BLaER1 (cell line): Measurements from ENCODE around the gene DDX25.

ENCODE experiments used
- H3K27ac ChIP-seq: shearing (Covaris generic); formaldehyde crosslinking; 2 replicates; pipeline ENCODE4 v1.8.1; 2022
- H3K27me3 ChIP-seq: shearing (Covaris generic); formaldehyde crosslinking; 2 replicates; pipeline ENCODE4 v1.8.1; 2022
- H3K36me3 ChIP-seq: shearing (Covaris generic); formaldehyde crosslinking; 2 replicates; pipeline ENCODE4 v1.8.1; 2022
- H3K4me1 ChIP-seq: shearing (Covaris generic); formaldehyde crosslinking; 2 replicates; pipeline ENCODE4 v1.8.1; 2022
- H3K4me2 ChIP-seq: shearing (Covaris generic); formaldehyde crosslinking; 2 replicates; pipeline ENCODE4 v1.8.1; 2022
- H3K4me3 ChIP-seq: shearing (Covaris generic); formaldehyde crosslinking; 2 replicates; pipeline ENCODE4 v1.8.1; 2022
- H3K9ac ChIP-seq: shearing (Covaris generic); formaldehyde crosslinking; 2 replicates; pipeline ENCODE4 v1.8.1; 2022
- H3K9me3 ChIP-seq: shearing (Covaris generic); formaldehyde crosslinking; 2 replicates; pipeline ENCODE4 v1.8.1; 2022
- H4K20me1 ChIP-seq: shearing (Covaris generic); formaldehyde crosslinking; 2 replicates; pipeline ENCODE4 v1.8.1; 2022
- Cebpa-rat ChIP-seq: shearing (Covaris generic); IDR thresholded peaks from 2 replicates; pipeline ENCODE4 v1.8.1; 2022

The DDX25 gene

GRCh38 chr11:125967515-125967914, 63.2 kb downstream of the DDX25 start:
- H3K27me3 ChIP-seq: no peaks in the 10 kb centered on the region
- no peak overlapping the region for H3K4me3 ChIP-seq
- H3K9ac ChIP-seq: no peak overlapping the region
- H3K36me3 ChIP-seq: no peaks in the 10 kb centered on the region
- H3K4me2 ChIP-seq: no peak overlapping the region
- no peak for TF ChIP-seq Cebpa-rat
- H3K9me3 ChIP-seq: peaks cover 9% of the 10 kb centered on the region
- H4K20me1 ChIP-seq: no peaks in the 10 kb centered on the region
- no peaks in the 10 kb centered on the region for H3K4me1 ChIP-seq
- H3K27ac ChIP-seq: no peak overlapping the region

- no peak overlapping the region for H3K27ac ChIP-seq
These were observed 64.0 kb downstream of the DDX25 start for GRCh38 chr11:125968354-125968753.

DNA sequence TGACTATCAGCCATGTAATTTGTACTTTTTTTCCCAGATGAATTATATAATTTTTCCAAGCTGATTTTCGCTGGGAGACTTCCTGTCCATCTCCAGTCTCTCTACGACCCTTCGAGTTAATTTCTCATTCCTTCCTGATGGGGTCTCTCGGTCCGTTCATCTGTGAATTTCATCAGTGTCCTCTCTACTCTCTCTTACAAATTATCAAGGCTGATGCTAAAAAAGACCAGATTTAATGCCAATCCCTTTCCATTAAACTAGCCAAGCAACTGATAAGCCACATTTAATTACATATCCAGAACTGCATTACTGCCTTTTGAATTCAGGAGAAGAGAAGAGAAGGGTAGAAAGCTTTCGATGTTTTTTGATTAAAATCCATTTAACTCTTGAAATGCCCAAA, 67.3 kb downstream of the DDX25 start:
- Histone ChIP-seq H3K9me3 (no peaks in the 10 kb centered on the region), H4K20me1 (no peaks in the 10 kb centered on the region), H3K27ac (no peak overlapping the region), H3K4me1 (no peaks in the 10 kb centered on the region), H3K4me3 (no peak overlapping the region), H3K27me3 (no peaks in the 10 kb centered on the region), H3K36me3 (no peaks in the 10 kb centered on the region), H3K4me2 (no peak overlapping the region), H3K9ac (no peak overlapping the region)
- TF ChIP-seq Cebpa-rat: no peak

More at GRCh38 chr11:125968354-125968753, 64.0 kb downstream of the DDX25 start:
- Histone ChIP-seq H3K4me2 (no peak overlapping the region), H3K9me3 (peaks cover under 1% of the 10 kb centered on the region; the same call in 1 of the 2 replicates), H3K36me3 (no peaks in the 10 kb centered on the region), H3K27me3 (no peaks in the 10 kb centered on the region), H3K4me1 (no peaks in the 10 kb centered on the region), H3K4me3 (no peak overlapping the region), H3K9ac (no peak overlapping the region), H4K20me1 (no peaks in the 10 kb centered on the region)
- no peak for TF ChIP-seq Cebpa-rat

DNA sequence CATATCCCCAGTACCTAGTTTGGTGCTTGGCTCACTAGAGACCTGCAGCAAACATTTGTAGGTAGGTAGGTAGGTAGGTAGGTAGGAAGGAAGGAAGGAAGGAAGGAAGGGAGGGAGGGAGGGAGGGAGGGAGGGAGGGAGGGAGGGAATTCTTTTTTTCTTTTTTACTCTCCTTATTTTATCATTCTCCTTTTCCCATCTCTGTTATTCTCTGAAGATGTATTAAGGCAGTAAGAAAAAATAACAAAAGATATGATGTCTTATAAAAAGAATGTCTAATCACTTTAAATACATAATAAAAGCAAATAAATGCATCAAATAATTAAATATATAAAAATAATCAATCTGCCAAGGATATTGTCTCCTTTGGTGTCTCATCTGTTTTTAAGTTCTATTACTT, 70.0 kb downstream of the DDX25 start:
- Histone ChIP-seq H3K9ac (no peak overlapping the region), H3K4me1 (no peaks in the 10 kb centered on the region), H3K9me3 (no peaks in the 10 kb centered on the region), H4K20me1 (no peaks in the 10 kb centered on the region), H3K4me2 (no peak overlapping the region), H3K27me3 (no peaks in the 10 kb centered on the region), H3K27ac (no peak overlapping the region), H3K4me3 (no peak overlapping the region), H3K36me3 (no peaks in the 10 kb centered on the region)
- TF ChIP-seq Cebpa-rat: no peak

GRCh38 chr11:125975634-125976033, 71.3 kb downstream of the DDX25 start:
- H3K4me1 ChIP-seq: no peaks in the 10 kb centered on the region
- H3K36me3 ChIP-seq: no peaks in the 10 kb centered on the region

GRCh38 chr11:125976156-125976555, 71.8 kb downstream of the DDX25 start:
- Histone ChIP-seq H4K20me1 (no peaks in the 10 kb centered on the region), H3K9me3 (no peaks in the 10 kb centered on the region), H3K36me3 (no peaks in the 10 kb centered on the region), H3K9ac (no peak overlapping the region), H3K4me2 (no peak overlapping the region), H3K4me1 (no peaks in the 10 kb centered on the region), H3K27me3 (no peaks in the 10 kb centered on the region), H3K27ac (no peak overlapping the region), H3K4me3 (no peak overlapping the region)
- no peak for TF ChIP-seq Cebpa-rat

More at GRCh38 chr11:125975634-125976033, 71.3 kb downstream of the DDX25 start:
- H3K9ac ChIP-seq: no peak overlapping the region
- H3K4me2 ChIP-seq: no peak overlapping the region
- no peaks in the 10 kb centered on the region for H3K9me3 ChIP-seq
- H3K27me3 ChIP-seq: no peaks in the 10 kb centered on the region
- H3K4me3 ChIP-seq: no peak overlapping the region
- TF ChIP-seq Cebpa-rat: no peak
- H4K20me1 ChIP-seq: no peaks in the 10 kb centered on the region
- no peak overlapping the region for H3K27ac ChIP-seq

- Histone ChIP-seq H3K9me3 (no peaks in the 10 kb centered on the region), H4K20me1 (no peaks in the 10 kb centered on the region), H3K4me3 (no peak overlapping the region), H3K27me3 (no peaks in the 10 kb centered on the region), H3K27ac (no peak overlapping the region), H3K36me3 (no peaks in the 10 kb centered on the region), H3K9ac (no peak overlapping the region), H3K4me1 (no peaks in the 10 kb centered on the region), H3K4me2 (no peak overlapping the region)
- TF ChIP-seq Cebpa-rat: no peak
These were observed 73.0 kb downstream of the DDX25 start for GRCh38 chr11:125977333-125977732.

DNA sequence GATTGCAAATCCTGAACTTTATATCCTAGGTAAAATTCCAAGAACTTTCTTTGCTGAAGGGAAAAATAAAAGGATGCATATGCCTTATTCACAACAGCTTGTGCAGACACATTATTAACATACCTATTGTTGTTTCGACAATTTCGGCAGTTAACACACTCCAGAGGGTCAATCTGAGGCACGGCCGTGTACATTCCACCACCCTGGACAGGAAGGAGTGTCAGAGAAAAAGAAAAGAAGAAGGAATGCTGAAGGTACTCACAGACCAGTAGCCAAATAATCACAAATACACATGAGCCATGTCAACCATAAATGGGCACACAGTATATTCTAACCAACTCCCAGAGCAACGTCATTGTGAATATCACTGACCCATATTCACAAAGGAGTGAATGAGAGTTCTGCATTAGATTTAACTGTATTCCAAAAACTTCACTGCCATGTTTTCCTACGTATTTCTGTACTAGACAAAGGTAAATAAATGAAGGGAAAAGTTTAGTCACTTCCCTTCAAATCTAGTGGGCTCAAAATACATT, 73.9 kb downstream of the DDX25 start:
- no peaks in the 10 kb centered on the region for H3K36me3 ChIP-seq
- peaks cover 6% of the 10 kb centered on the region for H3K4me1 ChIP-seq
- no peak overlapping the region for H3K4me3 ChIP-seq
- no peak overlapping the region for H3K27ac ChIP-seq
- no peaks in the 10 kb centered on the region for H4K20me1 ChIP-seq
- H3K9me3 ChIP-seq: no peaks in the 10 kb centered on the region
- no peak overlapping the region for H3K9ac ChIP-seq
- H3K27me3 ChIP-seq: no peaks in the 10 kb centered on the region
- no peak for TF ChIP-seq Cebpa-rat
- no peak overlapping the region for H3K4me2 ChIP-seq
